ENCODE data around the gene PARD3. TPM values are rescaled to one million over a fixed set of nuclear protein-coding genes. Genes with fewer than 3 reads are reported as not detected.

The PARD3 gene
- total and polyA plus RNA-seq, 8 donors = 25.6 to 54.5 (median 47.8) TPM

GRCh38 chr10:34179280-34179679 lies 635.8 kb downstream of the PARD3 start:
- Histone ChIP-seq H3K27ac (no peak overlapping the region), H3K9me3 (no peaks in the 10 kb centered on the region), H3K36me3 (no peaks in the 10 kb centered on the region), H3K27me3 (no peaks in the 10 kb centered on the region), H3K4me3 (no peak overlapping the region), H3K4me1 (no peaks in the 10 kb centered on the region)
- DNase-seq = no peak
- TF ChIP-seq, protein P1, sequence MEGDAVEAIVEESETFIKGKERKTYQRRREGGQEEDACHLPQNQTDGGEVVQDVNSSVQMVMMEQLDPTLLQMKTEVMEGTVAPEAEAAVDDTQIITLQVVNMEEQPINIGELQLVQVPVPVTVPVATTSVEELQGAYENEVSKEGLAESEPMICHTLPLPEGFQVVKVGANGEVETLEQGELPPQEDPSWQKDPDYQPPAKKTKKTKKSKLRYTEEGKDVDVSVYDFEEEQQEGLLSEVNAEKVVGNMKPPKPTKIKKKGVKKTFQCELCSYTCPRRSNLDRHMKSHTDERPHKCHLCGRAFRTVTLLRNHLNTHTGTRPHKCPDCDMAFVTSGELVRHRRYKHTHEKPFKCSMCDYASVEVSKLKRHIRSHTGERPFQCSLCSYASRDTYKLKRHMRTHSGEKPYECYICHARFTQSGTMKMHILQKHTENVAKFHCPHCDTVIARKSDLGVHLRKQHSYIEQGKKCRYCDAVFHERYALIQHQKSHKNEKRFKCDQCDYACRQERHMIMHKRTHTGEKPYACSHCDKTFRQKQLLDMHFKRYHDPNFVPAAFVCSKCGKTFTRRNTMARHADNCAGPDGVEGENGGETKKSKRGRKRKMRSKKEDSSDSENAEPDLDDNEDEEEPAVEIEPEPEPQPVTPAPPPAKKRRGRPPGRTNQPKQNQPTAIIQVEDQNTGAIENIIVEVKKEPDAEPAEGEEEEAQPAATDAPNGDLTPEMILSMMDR (IDR thresholded peaks at IDR 0.05) = no peak
- no peak for ATAC-seq
- intact Hi-C loops (cut with DNase I) = no loop called here

DNA sequence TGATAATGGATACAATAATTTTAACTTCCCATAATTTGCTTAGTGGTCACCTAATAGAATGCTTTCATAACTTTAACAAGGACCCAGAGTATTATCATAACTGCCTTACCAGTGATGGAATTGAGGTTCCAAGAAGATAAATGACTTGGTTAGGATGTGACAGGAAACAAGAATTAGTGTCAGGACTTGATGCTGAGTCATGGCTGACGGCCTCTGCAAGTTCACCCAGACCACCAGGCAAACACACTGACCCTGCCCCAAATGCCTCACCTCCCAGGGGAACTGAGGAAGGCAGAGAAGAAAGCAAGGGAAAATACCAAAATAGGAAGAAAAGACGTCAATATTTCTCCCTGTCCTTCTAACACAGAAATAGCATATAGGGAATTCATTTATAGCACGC lies 636.3 kb downstream of the PARD3 start:
- TF ChIP-seq, protein P1 (IDR thresholded peaks at IDR 0.05) = no peak
- ATAC-seq = no peak
- no peaks in the 10 kb centered on the region for H3K9me3 ChIP-seq
- no peak for DNase-seq
- H3K27ac ChIP-seq = no peak overlapping the region
- H3K4me1 ChIP-seq = no peaks in the 10 kb centered on the region
- H3K4me3 ChIP-seq = no peak overlapping the region
- no peaks in the 10 kb centered on the region for H3K36me3 ChIP-seq
- H3K27me3 ChIP-seq = no peaks in the 10 kb centered on the region
- intact Hi-C loops (cut with DNase I) = no loop called here

DNA sequence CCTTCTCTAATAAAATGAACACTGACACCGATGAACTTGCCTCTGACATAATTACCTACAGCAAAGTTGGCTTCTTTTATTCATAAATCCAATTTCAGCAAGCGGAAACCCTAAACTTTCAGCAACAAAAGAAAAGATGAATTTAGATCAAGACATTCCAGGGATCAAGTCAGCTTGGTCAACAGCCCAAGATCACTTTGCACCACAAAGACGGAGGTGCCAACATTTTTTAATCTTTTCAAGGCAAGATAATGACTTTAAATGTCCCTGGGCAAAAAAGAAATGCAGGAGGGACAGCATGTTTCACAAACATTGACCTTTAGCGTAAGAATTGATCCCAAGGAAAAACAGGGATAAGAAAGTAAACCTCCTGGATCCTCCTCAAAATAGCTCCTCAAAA lies 636.9 kb downstream of the PARD3 start:
- H3K27ac ChIP-seq = no peak overlapping the region
- H3K27me3 ChIP-seq = no peaks in the 10 kb centered on the region
- intact Hi-C loops (cut with DNase I) = no loop called here
- no peak for ATAC-seq
- TF ChIP-seq, protein P1 (IDR thresholded peaks at IDR 0.05) = no peak
- no peak overlapping the region for H3K4me3 ChIP-seq
- H3K4me1 ChIP-seq = no peaks in the 10 kb centered on the region
- no peaks in the 10 kb centered on the region for H3K36me3 ChIP-seq
- DNase-seq = no peak
- no peaks in the 10 kb centered on the region for H3K9me3 ChIP-seq

DNA sequence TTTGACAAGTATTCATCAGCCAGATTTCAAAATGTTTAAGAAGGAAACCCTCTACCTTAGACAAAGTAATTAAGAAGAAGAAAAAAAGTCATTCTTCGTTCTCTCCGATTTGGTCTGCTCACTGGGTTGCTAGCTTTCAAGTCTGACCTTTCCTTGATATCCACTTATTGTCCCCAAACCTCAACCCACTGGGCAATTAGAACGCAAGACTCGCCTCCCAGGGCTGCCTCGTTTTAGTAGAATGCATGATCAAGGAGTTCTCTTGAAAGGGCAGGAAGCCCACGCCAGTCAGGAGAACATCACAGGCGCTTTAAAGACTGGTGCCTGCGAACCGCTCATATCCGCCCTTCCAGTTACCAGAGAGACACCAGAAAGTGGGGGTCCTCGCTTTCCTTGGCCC lies 637.7 kb downstream of the PARD3 start:
- DNase-seq = no peak
- H3K27ac ChIP-seq = no peak overlapping the region
- H3K27me3 ChIP-seq = no peaks in the 10 kb centered on the region
- ATAC-seq = no peak
- no peak overlapping the region for H3K4me3 ChIP-seq
- TF ChIP-seq, protein P1 (IDR thresholded peaks at IDR 0.05) = no peak
- no peaks in the 10 kb centered on the region for H3K9me3 ChIP-seq
- peaks cover 0 to 3% of the 10 kb centered on the region in 2 donors for H3K4me1 ChIP-seq
- no peaks in the 10 kb centered on the region for H3K36me3 ChIP-seq
- intact Hi-C loops (cut with DNase I) = no loop called here

DNA sequence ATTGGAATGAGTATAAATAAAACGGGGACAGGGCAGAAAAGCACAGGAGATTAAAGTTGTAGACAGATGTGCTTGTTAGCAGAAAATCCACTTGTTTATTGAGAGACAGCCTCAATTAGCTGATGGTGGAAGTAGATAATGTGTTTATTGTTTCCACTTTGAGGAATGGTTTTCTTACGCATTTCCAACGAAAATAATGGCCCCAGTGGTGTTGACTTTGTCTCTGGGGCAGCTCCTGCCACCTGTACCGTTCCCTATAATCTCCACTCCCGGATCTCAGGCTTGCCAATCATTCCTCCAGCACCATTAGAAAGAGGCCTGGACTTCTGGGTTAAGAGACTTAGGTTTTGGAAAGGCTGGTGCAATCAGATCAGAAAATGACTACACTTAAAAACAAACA lies 638.7 kb downstream of the PARD3 start:
- Histone ChIP-seq H3K27me3 (no peaks in the 10 kb centered on the region), H3K36me3 (no peaks in the 10 kb centered on the region), H3K4me3 (no peak overlapping the region), H3K27ac (no peak overlapping the region), H3K4me1 (peaks cover 0 to 3% of the 10 kb centered on the region in 2 donors), H3K9me3 (no peaks in the 10 kb centered on the region)
- DNase-seq (no peak), ATAC-seq (no peak)
- intact Hi-C loops (cut with DNase I) = no loop called here
- TF ChIP-seq, protein P1 (IDR thresholded peaks at IDR 0.05) = no peak
